CD14-positive monocyte (primary cell): ENCODE results near the gene LGALS1. TPM values are rescaled to one million over a fixed set of nuclear protein-coding genes. Genes with fewer than 3 reads are reported as not detected.

ENCODE experiments used
- DNase-seq, 3 donors: peaks; one replicate each; pipeline ENCODE4 v3.0.0-alpha.2; 2011 to 2022
- H2AFZ ChIP-seq: 2 replicates; pipeline ENCODE4 v1.6.0; 2012; ENCODE audit warnings: mild to moderate bottlenecking, low read depth, low read length, inconsistent platforms; ENCODE audit not compliant: insufficient read depth, poor library complexity, severe bottlenecking
- H3K27ac ChIP-seq, 2 donors: 1 replicate in 1 of 2; 2 replicates in 1 of 2; pipeline ENCODE4 v1.5.1; 2012 to 2013; ENCODE audit warnings: low read length in 2 of 2, control low read depth in 1 of 2, inconsistent platforms in 1 of 2, low read depth in 1 of 2, mild to moderate bottlenecking in 1 of 2
- H3K27me3 ChIP-seq, 2 donors: one replicate each; pipeline versions ENCODE4 v1.6.0 to v1.6.1; 2011 to 2013; ENCODE audit warnings: low read length in 2 of 2; ENCODE audit not compliant: control insufficient read depth in 2 of 2, insufficient read depth in 2 of 2
- H3K36me3 ChIP-seq, 2 donors: replicated peaks in 1 of 2; 1 replicate in 1 of 2; 2 replicates in 1 of 2; pipeline versions ENCODE4 v1.5.1 to v1.6.1; 2012 to 2013; ENCODE audit warnings: low read length in 2 of 2, control low read depth in 1 of 2, inconsistent platforms in 1 of 2, mild to moderate bottlenecking in 1 of 2; ENCODE audit not compliant: insufficient read depth in 2 of 2, control insufficient read depth in 1 of 2
- H3K4me1 ChIP-seq, 2 donors: 1 replicate in 1 of 2; 2 replicates in 1 of 2; pipeline versions ENCODE4 v1.5.1 to v1.6.1; 2012 to 2013; ENCODE audit warnings: low read length in 2 of 2, control low read depth in 1 of 2, inconsistent platforms in 1 of 2, mild to moderate bottlenecking in 1 of 2, moderate library complexity in 1 of 2; ENCODE audit not compliant: insufficient read depth in 2 of 2, control insufficient read depth in 1 of 2
- H3K4me2 ChIP-seq: replicated peaks from 2 replicates; pipeline ENCODE3; 2012; ENCODE audit warnings: low read length, moderate library complexity, mild to moderate bottlenecking; ENCODE audit not compliant: poor library complexity, severe bottlenecking; ENCODE audit errors: extremely low read depth
- H3K4me3 ChIP-seq, 3 experiments: fragments of 200-600 bp in 1 of 3; sonication (generic) in 1 of 3; replicated peaks in 1 of 3; 1 replicate in 2 of 3; 2 replicates in 1 of 3; pipeline ENCODE4 v1.5.1; 2011 to 2013; ENCODE audit warnings: low read length in 3 of 3, mild to moderate bottlenecking in 3 of 3, control low read depth in 2 of 3, low read depth in 2 of 3, inconsistent platforms in 1 of 3, moderate library complexity in 1 of 3
- H3K79me2 ChIP-seq: 2 replicates; pipeline ENCODE4 v1.6.0; 2012; ENCODE audit warnings: mild to moderate bottlenecking, control low read depth, inconsistent platforms, low read length, moderate library complexity; ENCODE audit not compliant: insufficient read depth
- H3K9ac ChIP-seq: 2 replicates; pipeline ENCODE4 v1.6.0; 2017; ENCODE audit warnings: low read length, mild to moderate bottlenecking; ENCODE audit not compliant: insufficient read depth, poor library complexity, severe bottlenecking
- H3K9me3 ChIP-seq, 2 donors: replicated peaks in 1 of 2; 1 replicate in 1 of 2; 2 replicates in 1 of 2; pipeline versions ENCODE4 v1.5.1 to v1.6.1; 2012 to 2013; ENCODE audit warnings: low read length in 2 of 2, control low read depth in 1 of 2; ENCODE audit not compliant: control insufficient read depth in 1 of 2, insufficient read depth in 1 of 2
- H4K20me1 ChIP-seq: 2 replicates; pipeline ENCODE4 v1.6.0; 2012; ENCODE audit warnings: mild to moderate bottlenecking, low read length, control low read depth, moderate library complexity; ENCODE audit not compliant: insufficient read depth
- H3K27ac Mint-ChIP-seq, 7 donors: one replicate each; pipeline ENCODE4 v1.8.0; 2020; ENCODE audit warnings: mild to moderate bottlenecking in 7 of 7, mixed read lengths in 7 of 7, moderate library complexity in 6 of 7, inconsistent platforms in 2 of 7
- H3K27me3 Mint-ChIP-seq, 3 donors: one replicate each; pipeline ENCODE4 v1.8.0; 2021 to 2022; ENCODE audit warnings: low read depth in 3 of 3, mild to moderate bottlenecking in 3 of 3, mixed read lengths in 3 of 3, moderate library complexity in 3 of 3, inconsistent platforms in 1 of 3
- H3K36me3 Mint-ChIP-seq, 2 donors: one replicate each; pipeline ENCODE4 v1.8.0; 2020; ENCODE audit warnings: mixed read lengths in 2 of 2, inconsistent platforms in 1 of 2, mild to moderate bottlenecking in 1 of 2
- H3K4me1 Mint-ChIP-seq: one replicate; pipeline ENCODE4 v1.8.0; 2020; ENCODE audit warnings: mild to moderate bottlenecking, mixed read lengths
- H3K4me3 Mint-ChIP-seq, 2 donors: one replicate each; pipeline ENCODE4 v1.8.0; 2020; ENCODE audit warnings: mild to moderate bottlenecking in 2 of 2, mixed read lengths in 2 of 2, moderate library complexity in 1 of 2
- H3K9me3 Mint-ChIP-seq, 7 donors: one replicate each; pipeline ENCODE4 v1.8.0; 2020 to 2022; ENCODE audit warnings: mixed read lengths in 7 of 7, mild to moderate bottlenecking in 6 of 7, moderate library complexity in 6 of 7, inconsistent platforms in 2 of 7
- CTCF ChIP-seq: fragments of 200-600 bp; IDR thresholded peaks from one replicate; pipeline ENCODE4 v1.8.0; 2022; ENCODE audit warnings: antibody characterized with exemption, mild to moderate bottlenecking
- WGBS: methylation state at CpG from one replicate; pipeline ENCODE4 v1.1.5; 2013; ENCODE audit warnings: missing lambda C conversion rate; ENCODE audit not compliant: insufficient coverage; 5-methylcytosine and 5-hydroxymethylcytosine counted together
- intact Hi-C, 2 donors: fragments of 100-400 bp; cut with micrococcal nuclease; formaldehyde crosslinking; loops; one replicate each; pipeline versions ENCODE4 v1.15.0 to v1.15.1; 2023
- polyA plus RNA-seq, 3 donors: library from polyadenylated mRNA; depleted of rRNA in 1 of 3; unstranded in 2 of 3; stranded (reverse) in 1 of 3; fragments of 300-500 nt in 2 of 3; fragments of >200 nt in 1 of 3; fragmentation: Illumina TruSeq in 2 of 3; gene quantifications; 1 replicate in 2 of 3; 2 replicates in 1 of 3; pipeline ENCODE4 v1.2.3, GENCODE V29; 2012 to 2021

LGALS1 gene
- polyA plus RNA-seq, 3 donors: 1,719 to 2,320 (median 1,844) TPM

- Histone ChIP-seq H3K27me3 (no peaks in the 10 kb centered on the region), H3K4me1 (no peaks in the 10 kb centered on the region), H3K27ac (no peak overlapping the region), H3K9me3 (no peaks in the 10 kb centered on the region), H2AFZ (no peak overlapping the region), H3K4me3 (no peak overlapping the region), H3K9ac (no peak overlapping the region), H3K4me2 (no peak overlapping the region), H3K79me2 (no peaks in the 10 kb centered on the region), H4K20me1 (no peaks in the 10 kb centered on the region), H3K36me3 (peaks cover 0 to 2% of the 10 kb centered on the region in 2 donors)
- Mint-ChIP-seq H3K9me3 (peaks cover 0 to 3% (median 0%) of the 10 kb centered on the region in 7 donors), H3K4me3 (no peak overlapping the region), H3K36me3 (peaks cover 23 to 47% of the 10 kb centered on the region in 2 donors), H3K27ac (no peak overlapping the region), H3K4me1 (no peaks in the 10 kb centered on the region), H3K27me3 (peaks cover 0 to 1% (median 0%) of the 10 kb centered on the region in 3 donors)
- TF ChIP-seq CTCF: no peak
- WGBS: no CpG with 5 or more reads among the region's 2 CpGs
- no peak for DNase-seq
- intact Hi-C loops: no loop called here
These were observed 39.2 kb downstream of the LGALS1 start for GRCh38 chr22:37714634-37715033.

GRCh38 chr22:37715760-37716159, 40.3 kb downstream of the LGALS1 start:
- H3K4me1 ChIP-seq: no peaks in the 10 kb centered on the region
- no peak overlapping the region for H3K4me3 ChIP-seq
- no peaks in the 10 kb centered on the region for H3K9me3 ChIP-seq
- intact Hi-C loops: no loop called here
- no peak overlapping the region for H3K27ac Mint-ChIP-seq
- H3K79me2 ChIP-seq: no peaks in the 10 kb centered on the region
- peaks cover 0 to 2% (median 0%) of the 10 kb centered on the region in 3 donors for H3K27me3 Mint-ChIP-seq
- TF ChIP-seq CTCF: no peak
- H3K4me3 Mint-ChIP-seq: no peak overlapping the region
- peaks cover 0 to 3% (median 0%) of the 10 kb centered on the region in 7 donors for H3K9me3 Mint-ChIP-seq
- no peaks in the 10 kb centered on the region for H4K20me1 ChIP-seq
- no peak overlapping the region for H2AFZ ChIP-seq
- peaks cover 0 to 2% of the 10 kb centered on the region in 2 donors for H3K36me3 ChIP-seq
- no peak overlapping the region for H3K27ac ChIP-seq
- no peak overlapping the region for H3K4me2 ChIP-seq
- no peaks in the 10 kb centered on the region for H3K27me3 ChIP-seq
- no peaks in the 10 kb centered on the region for H3K4me1 Mint-ChIP-seq
- WGBS: 100% methylated on average over 1 of the region's 7 CpGs
- H3K9ac ChIP-seq: no peak overlapping the region
- no peak for DNase-seq
- H3K36me3 Mint-ChIP-seq: peaks cover 19 to 44% of the 10 kb centered on the region in 2 donors
